Stimulated activated memory B cell treated with anti-CD40 and anti-IgM and Interleukin-4, amounts not matched to agents 10 μg/mL and 1 μg/mL and 100 μg/mL, for 72 hours (primary cell): Measurements from ENCODE around the gene BHMT2.

ENCODE experiments used
- ATAC-seq: fragments of 150-1000 bp; cut with Tn5 transposase; 2 replicates; pipeline ENCODE4 v1.10.0; 2021
- H3K27ac Mint-ChIP-seq: one replicate; pipeline ENCODE4 v1.8.0; 2022; ENCODE audit warnings: mild to moderate bottlenecking, mixed read lengths
- H3K27me3 Mint-ChIP-seq: one replicate; pipeline ENCODE4 v1.8.0; 2022; ENCODE audit warnings: mixed read lengths
- H3K36me3 Mint-ChIP-seq: one replicate; pipeline ENCODE4 v1.8.0; 2022; ENCODE audit warnings: mixed read lengths
- H3K4me1 Mint-ChIP-seq: one replicate; pipeline ENCODE4 v1.8.0; 2022; ENCODE audit warnings: mixed read lengths
- H3K4me3 Mint-ChIP-seq: one replicate; pipeline ENCODE4 v1.8.0; 2022; ENCODE audit warnings: mild to moderate bottlenecking, moderate library complexity, mixed read lengths
- H3K9me3 Mint-ChIP-seq: one replicate; pipeline ENCODE4 v1.8.0; 2022; ENCODE audit warnings: mixed read lengths

Gene BHMT2, protein sequence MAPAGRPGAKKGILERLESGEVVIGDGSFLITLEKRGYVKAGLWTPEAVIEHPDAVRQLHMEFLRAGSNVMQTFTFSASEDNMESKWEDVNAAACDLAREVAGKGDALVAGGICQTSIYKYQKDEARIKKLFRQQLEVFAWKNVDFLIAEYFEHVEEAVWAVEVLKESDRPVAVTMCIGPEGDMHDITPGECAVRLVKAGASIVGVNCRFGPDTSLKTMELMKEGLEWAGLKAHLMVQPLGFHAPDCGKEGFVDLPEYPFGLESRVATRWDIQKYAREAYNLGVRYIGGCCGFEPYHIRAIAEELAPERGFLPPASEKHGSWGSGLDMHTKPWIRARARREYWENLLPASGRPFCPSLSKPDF

DNA sequence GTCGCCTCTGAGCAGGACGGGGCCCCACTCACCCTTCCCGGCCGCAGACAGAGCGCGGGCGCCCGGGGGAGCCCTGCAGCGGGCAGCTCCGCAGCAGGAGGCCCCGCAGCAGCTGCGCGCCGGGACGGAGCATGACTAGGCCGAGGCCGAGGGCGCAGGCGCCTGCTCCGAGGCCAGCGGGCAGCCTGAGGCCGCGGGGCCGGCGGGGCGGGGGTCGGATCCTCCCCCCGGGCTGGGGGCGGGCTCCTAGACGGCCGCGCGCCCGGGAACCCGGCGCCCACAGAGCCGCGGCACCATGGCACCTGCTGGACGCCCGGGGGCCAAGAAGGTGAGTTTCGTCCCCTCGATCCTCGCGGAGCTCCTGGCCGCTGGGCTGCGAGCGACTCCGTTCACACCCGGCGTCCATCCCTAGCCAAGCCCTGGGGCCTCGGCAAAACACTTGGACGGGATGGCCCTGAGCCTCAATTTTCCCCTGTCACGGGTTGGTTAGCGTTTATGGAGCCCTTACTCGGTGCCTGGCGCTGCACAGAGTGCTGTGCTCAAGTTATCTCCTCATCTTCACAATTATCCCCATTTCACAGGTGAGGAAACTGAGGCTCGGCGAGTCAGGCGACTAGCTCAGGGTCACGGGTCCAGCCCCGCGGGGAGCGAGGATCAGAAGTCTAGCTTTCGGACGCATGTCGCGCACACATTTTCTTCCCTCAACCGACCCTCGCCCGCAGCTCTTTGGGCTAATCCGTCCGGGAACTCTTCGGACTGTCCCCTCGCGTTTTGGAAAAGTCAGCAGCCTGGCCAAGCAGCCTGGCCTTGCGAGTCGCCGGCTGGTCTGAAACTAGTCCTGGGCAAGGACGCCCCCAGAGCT, at the start of gene BHMT2, which contains the start of gene DMGDH:
Gene BHMT2 (plus strand): TSS at position 280 of the 862 bp plus-strand sequence. CDS start 16 bp downstream, at position 296.
Gene DMGDH (minus strand): TSS at position 187 of the 862 bp plus-strand sequence. CDS start 54 bp downstream, at position 133.
- ATAC-seq: no peak
- H3K4me1 Mint-ChIP-seq: no peaks in the 10 kb centered on the region
- H3K36me3 Mint-ChIP-seq: no peaks in the 10 kb centered on the region
- no peak within 1 kb of the TSS for H3K27ac Mint-ChIP-seq
- H3K27me3 Mint-ChIP-seq: peaks cover 50% of the 10 kb centered on the region
- peaks cover 3% of the 10 kb centered on the region for H3K9me3 Mint-ChIP-seq
- H3K4me3 Mint-ChIP-seq: no peak within 1 kb of the TSS

DNA sequence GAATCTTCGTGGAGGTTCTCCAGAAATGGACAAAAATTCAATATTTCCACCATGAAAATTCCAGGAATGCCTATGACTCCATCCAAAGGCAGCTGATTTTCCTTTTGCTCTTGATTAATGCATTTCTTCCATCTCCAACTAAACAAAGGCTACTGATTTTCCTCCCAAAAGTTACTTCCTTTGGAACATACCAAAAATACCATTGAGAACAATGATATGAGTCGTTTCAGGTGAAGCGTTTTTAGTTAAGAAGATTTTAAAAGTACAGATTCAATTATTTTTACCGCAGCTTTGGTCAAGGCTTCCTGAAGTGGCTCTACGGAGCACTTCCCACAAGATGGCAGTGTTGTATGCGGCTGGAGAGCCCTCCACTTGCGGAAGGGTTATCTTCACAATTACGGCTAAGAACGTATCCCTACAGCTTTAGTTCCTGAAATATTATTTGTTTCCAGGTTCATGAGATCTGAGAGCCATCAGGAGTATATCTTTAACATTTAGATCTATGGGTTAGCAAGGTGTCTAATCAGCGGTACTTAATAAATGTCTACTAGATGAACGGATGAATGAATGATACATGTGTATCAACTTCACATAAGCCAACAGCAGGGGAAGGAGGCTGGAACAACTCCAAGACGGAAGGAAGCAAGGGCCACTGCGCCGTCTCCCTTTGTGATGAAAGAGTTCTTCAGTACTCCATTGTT, 48.6 kb upstream of the BHMT2 start:
- Mint-ChIP-seq H3K27me3 (peaks cover 52% of the 10 kb centered on the region), H3K9me3 (no peaks in the 10 kb centered on the region), H3K27ac (no peak overlapping the region), H3K36me3 (no peaks in the 10 kb centered on the region), H3K4me1 (peaks cover 19% of the 10 kb centered on the region), H3K4me3 (no peak overlapping the region)
- no peak for ATAC-seq

DNA sequence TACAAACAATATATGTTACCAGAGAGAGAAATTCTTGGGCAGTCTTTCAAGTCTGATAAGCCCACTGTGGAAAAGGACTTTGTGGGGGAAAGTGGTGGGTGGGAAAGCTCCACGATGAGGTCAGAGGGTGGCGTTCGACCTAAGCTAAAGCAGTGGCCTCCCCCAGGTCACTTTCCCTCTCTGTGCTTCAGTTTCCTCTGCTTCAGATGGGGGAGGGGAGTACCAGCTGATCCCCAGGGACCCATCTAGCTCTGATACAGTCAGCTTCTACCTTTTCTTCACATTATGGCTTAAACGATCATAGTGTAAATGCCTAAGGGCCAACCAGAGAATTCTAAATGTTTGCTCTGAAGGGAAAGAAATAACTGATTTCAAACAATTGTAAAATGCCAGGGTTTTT, 47.8 kb upstream of the BHMT2 start:
- Mint-ChIP-seq H3K4me3 (no peak overlapping the region), H3K9me3 (no peaks in the 10 kb centered on the region), H3K27ac (no peak overlapping the region), H3K4me1 (peaks cover 19% of the 10 kb centered on the region), H3K27me3 (peaks cover 54% of the 10 kb centered on the region), H3K36me3 (no peaks in the 10 kb centered on the region)
- ATAC-seq: no peak

DNA sequence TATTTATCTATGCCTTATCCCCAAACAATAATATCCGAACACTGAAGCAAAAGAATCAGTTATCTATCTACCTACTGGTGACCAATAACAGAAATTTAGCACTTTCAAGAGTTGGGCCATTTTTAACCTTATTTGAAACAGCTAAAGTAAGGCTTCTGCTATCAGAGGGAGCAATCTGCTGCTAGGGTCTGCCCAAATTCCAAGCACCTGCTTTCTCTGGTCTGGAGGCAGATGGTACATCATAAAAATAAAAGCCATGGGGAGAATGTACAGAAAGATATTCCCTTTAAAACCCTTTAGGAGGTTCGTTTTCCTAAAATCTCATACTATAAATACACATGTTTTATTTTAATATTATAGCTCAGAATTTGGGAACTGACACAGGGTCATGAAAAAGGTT, 46.8 kb upstream of the BHMT2 start:
- no peak overlapping the region for H3K4me3 Mint-ChIP-seq
- H3K4me1 Mint-ChIP-seq: peaks cover 19% of the 10 kb centered on the region
- H3K36me3 Mint-ChIP-seq: no peaks in the 10 kb centered on the region
- H3K27ac Mint-ChIP-seq: no peak overlapping the region
- H3K27me3 Mint-ChIP-seq: peaks cover 61% of the 10 kb centered on the region
- H3K9me3 Mint-ChIP-seq: no peaks in the 10 kb centered on the region
- no peak for ATAC-seq

DNA sequence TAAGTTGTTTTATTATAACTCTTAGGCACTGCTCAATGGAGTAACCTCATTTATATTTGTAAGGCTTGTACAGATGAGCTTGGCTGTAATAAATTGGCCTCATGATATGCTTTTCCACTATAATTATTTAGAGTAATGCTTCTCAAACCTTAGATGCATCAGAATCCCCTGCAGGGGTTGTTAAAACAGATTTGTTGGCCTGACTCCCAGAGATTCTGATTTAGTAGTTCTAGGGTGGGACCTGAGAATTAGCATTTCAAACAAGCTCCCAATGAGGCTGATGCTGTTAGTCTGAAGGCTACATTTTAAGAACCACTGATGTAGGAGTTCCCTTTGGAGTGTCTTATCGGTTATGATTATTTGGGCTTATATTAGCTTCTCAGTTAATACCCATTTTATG, 46.2 kb upstream of the BHMT2 start:
- no peak for ATAC-seq
- H3K4me3 Mint-ChIP-seq: no peak overlapping the region
- H3K4me1 Mint-ChIP-seq: peaks cover 19% of the 10 kb centered on the region
- H3K27me3 Mint-ChIP-seq: peaks cover 61% of the 10 kb centered on the region
- no peaks in the 10 kb centered on the region for H3K9me3 Mint-ChIP-seq
- no peak overlapping the region for H3K27ac Mint-ChIP-seq
- H3K36me3 Mint-ChIP-seq: no peaks in the 10 kb centered on the region

DNA sequence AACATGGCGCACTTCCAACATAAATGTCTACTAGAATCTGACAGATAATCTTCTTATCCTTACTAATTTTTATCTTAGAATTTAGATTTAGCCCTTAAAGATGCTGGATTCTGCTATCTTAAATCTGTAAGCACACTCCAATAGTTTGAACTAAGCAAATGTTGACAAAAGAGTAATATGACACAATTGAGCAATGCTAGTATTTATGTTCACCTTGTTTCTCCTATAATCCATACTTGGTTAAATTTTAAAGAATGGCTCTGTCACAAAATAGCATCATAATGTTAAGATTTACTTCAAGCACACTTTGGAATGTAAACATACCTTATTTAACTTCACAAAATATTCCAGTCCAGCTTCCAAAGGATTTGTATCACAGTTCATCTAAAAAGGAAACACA, 45.6 kb upstream of the BHMT2 start:
- Mint-ChIP-seq H3K4me3 (no peak overlapping the region), H3K9me3 (no peaks in the 10 kb centered on the region), H3K36me3 (no peaks in the 10 kb centered on the region), H3K4me1 (peaks cover 19% of the 10 kb centered on the region), H3K27me3 (peaks cover 61% of the 10 kb centered on the region), H3K27ac (no peak overlapping the region)
- ATAC-seq: no peak

DNA sequence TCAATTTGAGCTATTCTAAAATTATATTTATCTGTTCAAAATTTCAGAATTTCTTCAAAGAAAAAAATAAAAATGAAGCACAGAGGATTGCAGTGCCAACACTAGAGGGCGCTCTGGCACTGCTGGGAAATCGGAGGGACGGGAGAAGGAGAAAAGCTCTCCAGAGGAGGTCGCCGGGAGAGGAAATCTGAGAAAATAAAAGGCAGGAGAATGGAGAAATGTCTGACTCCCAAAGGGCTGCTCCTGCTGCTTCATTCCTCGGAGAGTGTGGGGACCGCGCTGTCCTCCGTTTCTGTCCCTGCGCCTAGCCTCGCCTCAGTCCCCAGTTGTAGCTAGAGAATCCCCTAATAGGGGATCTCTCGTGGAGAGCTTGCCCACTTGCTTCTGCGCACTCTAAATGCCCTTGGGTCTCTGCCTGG, 44.5 kb upstream of the BHMT2 start:
- no peak for ATAC-seq
- no peaks in the 10 kb centered on the region for H3K36me3 Mint-ChIP-seq
- H3K9me3 Mint-ChIP-seq: no peaks in the 10 kb centered on the region
- H3K4me3 Mint-ChIP-seq: peak overlapping the region; percentile 71
- peaks cover 61% of the 10 kb centered on the region for H3K27me3 Mint-ChIP-seq
- H3K27ac Mint-ChIP-seq: no peak overlapping the region
- H3K4me1 Mint-ChIP-seq: peaks cover 19% of the 10 kb centered on the region

DNA sequence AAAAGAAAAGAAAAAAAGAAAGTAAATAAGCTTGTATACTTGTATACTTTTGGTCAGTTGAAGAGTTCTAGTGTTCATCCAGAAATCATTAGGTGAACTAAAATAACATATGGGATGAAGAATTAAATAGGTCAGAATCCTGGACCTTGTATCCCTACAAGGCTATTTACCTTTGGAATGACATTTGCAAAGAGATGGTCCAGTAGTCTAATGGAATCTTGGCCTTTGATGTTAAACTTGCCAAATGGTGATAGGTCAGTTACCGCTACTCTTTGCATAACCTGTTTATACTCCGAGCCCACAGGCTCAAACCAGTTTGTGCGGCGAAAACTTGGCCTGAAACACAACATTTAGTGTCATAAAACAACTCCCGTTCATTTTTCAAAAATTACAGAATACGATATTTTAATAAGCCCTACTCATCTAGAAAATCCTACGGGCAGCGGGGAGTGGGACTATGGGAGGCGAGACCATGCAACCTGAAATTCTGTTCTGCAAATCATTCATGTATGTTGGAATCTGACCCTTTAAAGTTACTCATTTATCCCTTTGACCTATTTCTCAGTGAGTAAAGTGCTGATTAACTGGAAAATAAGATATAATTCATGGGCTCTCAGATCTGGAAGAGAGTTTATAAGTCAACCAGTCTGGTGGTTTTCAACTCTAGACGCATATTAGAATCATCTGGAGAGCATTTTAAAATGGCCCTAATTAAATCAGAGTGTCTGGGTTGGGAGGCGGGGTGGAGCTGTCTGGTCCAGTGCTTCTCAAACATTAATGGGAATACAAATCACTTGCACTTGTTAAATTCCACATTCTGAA, 38.7 kb upstream of the BHMT2 start:
- no peak for ATAC-seq
- no peaks in the 10 kb centered on the region for H3K36me3 Mint-ChIP-seq
- H3K4me3 Mint-ChIP-seq: no peak overlapping the region
- H3K27me3 Mint-ChIP-seq: peaks cover 16% of the 10 kb centered on the region
- H3K9me3 Mint-ChIP-seq: no peaks in the 10 kb centered on the region
- H3K4me1 Mint-ChIP-seq: no peaks in the 10 kb centered on the region
- no peak overlapping the region for H3K27ac Mint-ChIP-seq

DNA sequence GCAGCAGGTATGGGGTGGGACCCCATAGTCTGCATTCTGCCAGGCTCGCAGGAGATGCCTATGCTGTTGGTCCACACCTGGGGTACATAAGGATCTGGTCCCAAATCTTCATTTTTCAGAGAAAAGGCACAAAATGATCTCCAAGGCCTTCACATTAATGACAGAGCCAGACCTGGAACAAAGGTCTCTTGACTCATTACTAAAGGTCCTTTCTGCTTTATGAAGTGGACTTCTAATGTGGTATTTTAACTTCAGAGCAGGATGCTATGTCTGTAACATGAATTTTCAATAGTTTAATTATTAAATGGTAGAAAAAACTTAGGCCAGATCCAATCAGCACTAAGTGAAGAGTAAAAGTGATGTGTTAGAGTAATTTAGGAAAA, 38.1 kb upstream of the BHMT2 start:
- H3K27ac Mint-ChIP-seq: no peak overlapping the region
- ATAC-seq: no peak
- no peak overlapping the region for H3K4me3 Mint-ChIP-seq
- no peaks in the 10 kb centered on the region for H3K4me1 Mint-ChIP-seq
- H3K27me3 Mint-ChIP-seq: peaks cover 10% of the 10 kb centered on the region
- H3K36me3 Mint-ChIP-seq: no peaks in the 10 kb centered on the region
- H3K9me3 Mint-ChIP-seq: no peaks in the 10 kb centered on the region

DNA sequence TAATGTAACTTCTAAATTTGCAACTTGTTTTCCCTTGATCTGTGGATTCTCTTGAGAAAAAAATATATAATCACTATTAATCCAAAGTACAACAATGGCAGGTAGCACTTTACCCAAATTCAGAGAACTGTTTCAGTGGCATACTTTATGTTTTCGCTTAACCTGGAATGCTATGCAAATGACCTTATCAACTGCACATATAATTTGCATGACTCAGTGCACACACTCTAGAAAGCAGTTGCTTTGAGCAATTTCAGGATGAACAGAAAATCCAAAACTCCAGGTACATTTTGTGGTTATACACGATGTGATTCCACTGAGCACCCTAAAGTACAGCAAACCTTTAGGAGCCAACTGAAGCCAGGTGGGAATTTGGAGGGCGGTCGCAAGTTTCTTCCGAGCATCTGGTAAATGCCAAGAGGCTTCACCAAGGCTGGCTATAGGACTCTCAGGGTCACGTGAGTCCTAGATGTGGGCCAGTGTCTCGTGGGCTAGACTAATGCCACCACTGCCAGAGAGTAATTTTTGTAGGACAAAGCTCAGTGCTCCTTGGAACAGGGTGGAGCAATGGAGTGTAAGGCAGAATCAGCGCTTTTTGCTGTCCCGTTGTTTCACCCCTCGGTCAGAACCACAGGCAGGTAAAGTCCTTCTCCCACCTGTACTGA, 37.4 kb upstream of the BHMT2 start:
- H3K36me3 Mint-ChIP-seq: no peaks in the 10 kb centered on the region
- H3K9me3 Mint-ChIP-seq: no peaks in the 10 kb centered on the region
- no peak overlapping the region for H3K4me3 Mint-ChIP-seq
- H3K4me1 Mint-ChIP-seq: no peaks in the 10 kb centered on the region
- no peak overlapping the region for H3K27ac Mint-ChIP-seq
- H3K27me3 Mint-ChIP-seq: peaks cover 3% of the 10 kb centered on the region
- ATAC-seq: no peak

DNA sequence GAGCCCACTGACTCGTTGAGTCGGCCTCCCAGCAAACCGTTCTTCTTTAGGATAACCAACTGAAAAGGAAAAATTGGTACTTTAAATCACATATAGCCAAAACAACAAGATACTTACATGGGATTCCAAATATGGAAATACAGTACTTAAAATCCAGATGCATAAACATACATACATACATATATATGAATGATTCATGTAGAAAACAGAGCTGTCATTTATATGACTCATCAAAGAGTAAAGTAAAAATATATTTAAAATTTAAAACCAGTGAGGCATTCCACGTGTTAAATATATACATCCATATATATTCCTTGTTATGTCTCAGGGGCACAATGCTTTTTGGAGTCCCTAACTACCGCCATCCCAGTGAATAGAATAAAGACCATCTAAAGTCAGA, 36.8 kb upstream of the BHMT2 start:
- ATAC-seq: no peak
- no peaks in the 10 kb centered on the region for H3K36me3 Mint-ChIP-seq
- H3K27me3 Mint-ChIP-seq: no peaks in the 10 kb centered on the region
- no peaks in the 10 kb centered on the region for H3K9me3 Mint-ChIP-seq
- no peak overlapping the region for H3K4me3 Mint-ChIP-seq
- no peaks in the 10 kb centered on the region for H3K4me1 Mint-ChIP-seq
- no peak overlapping the region for H3K27ac Mint-ChIP-seq

DNA sequence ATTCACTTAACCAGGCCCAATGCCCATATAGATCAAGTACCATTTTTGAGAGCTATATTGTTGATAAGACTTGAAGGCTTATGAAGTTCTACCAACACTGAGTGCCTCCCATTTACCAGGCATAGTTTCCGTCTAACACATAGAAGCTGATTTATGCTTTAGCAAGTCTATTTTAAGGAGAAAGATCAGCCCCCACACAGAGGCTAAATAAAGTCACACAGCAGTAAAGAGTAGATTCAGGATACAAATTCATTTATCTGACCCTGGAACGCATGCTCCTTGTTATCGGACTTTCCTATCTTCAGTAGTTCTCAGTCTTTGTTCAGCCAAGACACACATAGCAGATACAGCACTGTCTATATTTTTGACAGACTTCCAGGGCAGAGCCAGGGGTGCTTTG, 34.3 kb upstream of the BHMT2 start:
- no peak for ATAC-seq
- H3K36me3 Mint-ChIP-seq: no peaks in the 10 kb centered on the region
- no peak overlapping the region for H3K27ac Mint-ChIP-seq
- no peaks in the 10 kb centered on the region for H3K4me1 Mint-ChIP-seq
- H3K27me3 Mint-ChIP-seq: no peaks in the 10 kb centered on the region
- peaks cover 3% of the 10 kb centered on the region for H3K9me3 Mint-ChIP-seq
- no peak overlapping the region for H3K4me3 Mint-ChIP-seq

DNA sequence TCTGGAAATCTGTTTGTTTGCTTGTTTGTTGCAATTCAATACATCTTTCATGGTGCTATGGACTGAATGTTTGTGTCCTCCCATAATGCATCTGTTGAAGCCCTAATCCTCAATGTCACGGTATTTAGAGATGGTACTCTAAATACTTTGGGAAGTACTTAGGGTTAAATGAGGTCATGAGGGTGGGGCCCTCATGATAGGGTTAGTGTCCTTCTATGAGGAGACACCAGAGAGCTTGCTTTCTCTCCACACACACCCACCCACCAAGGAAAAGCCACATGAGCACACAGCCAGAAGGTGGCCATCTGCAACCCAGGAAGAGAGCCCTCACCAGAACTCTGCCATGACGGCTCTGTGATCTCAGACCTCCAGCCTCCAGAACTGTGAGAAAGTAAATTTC, 32.8 kb upstream of the BHMT2 start:
- Mint-ChIP-seq H3K27me3 (no peaks in the 10 kb centered on the region), H3K4me3 (no peak overlapping the region), H3K9me3 (peaks cover 3% of the 10 kb centered on the region), H3K4me1 (no peaks in the 10 kb centered on the region), H3K27ac (no peak overlapping the region), H3K36me3 (no peaks in the 10 kb centered on the region)
- ATAC-seq: no peak

DNA sequence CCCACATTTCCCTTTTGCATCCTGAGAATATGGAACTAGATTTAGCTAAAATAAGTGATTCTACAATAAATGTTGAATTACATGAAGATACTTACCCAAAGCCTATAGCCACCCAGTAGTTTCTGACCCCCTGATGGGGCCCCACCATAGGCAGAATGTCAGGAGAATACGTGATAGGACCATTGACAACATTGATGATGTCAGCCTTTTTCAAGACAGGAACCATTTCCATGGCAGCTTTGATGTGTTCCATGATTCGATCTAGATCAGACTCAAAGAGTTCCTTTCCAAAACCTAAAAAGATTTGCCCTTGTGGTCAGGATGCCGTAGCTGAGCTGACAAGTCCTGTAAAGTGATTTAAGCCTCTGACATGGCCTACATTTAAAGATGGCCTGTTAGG, 27.4 kb upstream of the BHMT2 start:
- no peaks in the 10 kb centered on the region for H3K27me3 Mint-ChIP-seq
- H3K36me3 Mint-ChIP-seq: no peaks in the 10 kb centered on the region
- no peaks in the 10 kb centered on the region for H3K4me1 Mint-ChIP-seq
- H3K9me3 Mint-ChIP-seq: peaks cover 3% of the 10 kb centered on the region
- ATAC-seq: no peak
- H3K4me3 Mint-ChIP-seq: no peak overlapping the region
- H3K27ac Mint-ChIP-seq: no peak overlapping the region
